ENCODE results near the gene SIX5. TPM values are rescaled to one million over a fixed set of nuclear protein-coding genes. Genes with fewer than 3 reads are reported as not detected.

The SIX5 gene
- total RNA-seq, 1 experiment from 2014 or later: 9.3 TPM

DNA sequence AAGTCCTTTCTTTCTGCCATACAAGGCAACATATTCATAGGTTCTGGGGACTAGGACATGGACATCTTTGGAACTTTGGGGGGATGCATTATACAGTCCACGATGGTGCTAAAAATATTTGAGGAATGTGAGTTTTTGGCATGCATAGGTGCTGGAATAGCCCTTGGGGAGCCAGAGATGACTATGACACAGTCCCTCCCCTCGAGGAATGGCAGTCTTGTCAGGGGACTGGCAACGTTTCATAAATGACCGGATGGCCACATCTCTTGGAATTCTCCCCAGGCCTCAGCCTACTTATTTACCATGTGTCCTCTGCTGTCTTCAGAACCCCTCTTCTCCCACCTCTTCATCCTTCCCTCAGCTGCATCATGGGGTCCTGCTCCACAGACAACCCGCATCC is 22.2 kb downstream of the SIX5 start:
- Histone ChIP-seq H4K20me1 (ENCODE audit: low read length) (no peaks in the 10 kb centered on the region), H2AFZ (ENCODE audit: low read length) (no peak overlapping the region), H3K4me1 (ENCODE audit: insufficient read depth, low read length) (no peaks in the 10 kb centered on the region), H3K27me3 (ENCODE audit: low read length) (no peaks in the 10 kb centered on the region), H3K4me3 (ENCODE audit: low read length) (no peak overlapping the region), H3K4me2 (ENCODE audit: low read length) (no peak overlapping the region), H3K9ac (ENCODE audit: low read length) (no peak overlapping the region), H3F3A (ENCODE audit: low read length, unreplicated experiment) (no peaks in the 10 kb centered on the region), H3K79me2 (ENCODE audit: low read length) (no peaks in the 10 kb centered on the region), H3K9me3 (ENCODE audit: low read length) (no peaks in the 10 kb centered on the region), H3K27ac (ENCODE audit: low read length) (no peak overlapping the region), H3K36me3 (ENCODE audit: low read depth, low read length) (no peaks in the 10 kb centered on the region), H3K9me2 (replicated peaks; ENCODE audit: low read length) (no peaks in the 10 kb centered on the region)
- POLR2A ChIA-PET (ENCODE audit: unreplicated experiment): no interaction called here
- intact Hi-C loops (cut with micrococcal nuclease): no loop called here
- ATAC-seq (no peak), DNase-seq (no peak)
- TF ChIP-seq, protein P1, sequence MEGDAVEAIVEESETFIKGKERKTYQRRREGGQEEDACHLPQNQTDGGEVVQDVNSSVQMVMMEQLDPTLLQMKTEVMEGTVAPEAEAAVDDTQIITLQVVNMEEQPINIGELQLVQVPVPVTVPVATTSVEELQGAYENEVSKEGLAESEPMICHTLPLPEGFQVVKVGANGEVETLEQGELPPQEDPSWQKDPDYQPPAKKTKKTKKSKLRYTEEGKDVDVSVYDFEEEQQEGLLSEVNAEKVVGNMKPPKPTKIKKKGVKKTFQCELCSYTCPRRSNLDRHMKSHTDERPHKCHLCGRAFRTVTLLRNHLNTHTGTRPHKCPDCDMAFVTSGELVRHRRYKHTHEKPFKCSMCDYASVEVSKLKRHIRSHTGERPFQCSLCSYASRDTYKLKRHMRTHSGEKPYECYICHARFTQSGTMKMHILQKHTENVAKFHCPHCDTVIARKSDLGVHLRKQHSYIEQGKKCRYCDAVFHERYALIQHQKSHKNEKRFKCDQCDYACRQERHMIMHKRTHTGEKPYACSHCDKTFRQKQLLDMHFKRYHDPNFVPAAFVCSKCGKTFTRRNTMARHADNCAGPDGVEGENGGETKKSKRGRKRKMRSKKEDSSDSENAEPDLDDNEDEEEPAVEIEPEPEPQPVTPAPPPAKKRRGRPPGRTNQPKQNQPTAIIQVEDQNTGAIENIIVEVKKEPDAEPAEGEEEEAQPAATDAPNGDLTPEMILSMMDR (conservative IDR thresholded peaks at IDR 0.05; ENCODE audit: low read depth, low read length): no peak
- TF ChIP-seq EZH2phosphoT487 (IDR thresholded peaks at IDR 0.05; ENCODE audit: borderline replicate concordance, low read length): no peak
- no peak for TF ChIP-seq EZH2 (IDR thresholded peaks at IDR 0.05; ENCODE audit: low read length, unreplicated experiment)
- BruUV-seq (replicated peaks): no TSS peak
- CTCF ChIA-PET: no interaction called here

DNA sequence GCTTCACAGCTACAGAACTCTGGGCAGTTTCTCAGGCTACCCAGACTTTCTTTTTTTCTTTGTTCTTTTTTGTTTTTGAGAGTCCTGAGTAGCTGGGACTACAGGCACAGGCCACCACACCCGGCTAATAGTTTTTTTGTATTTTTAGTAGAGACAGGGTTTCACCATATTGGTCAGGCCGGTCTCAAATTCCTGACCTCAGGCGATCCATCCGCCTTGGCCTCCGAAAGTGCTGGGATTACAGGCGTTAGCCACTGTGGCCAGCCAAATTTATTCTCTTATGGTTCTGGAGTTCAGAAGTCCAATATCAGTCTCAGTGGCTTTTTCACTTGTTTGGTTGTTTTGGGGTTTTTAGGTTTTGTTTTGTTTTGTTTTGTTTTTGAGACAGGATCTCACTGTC is 23.4 kb downstream of the SIX5 start:
- Histone ChIP-seq H3K27me3 (ENCODE audit: low read length) (no peaks in the 10 kb centered on the region), H4K20me1 (ENCODE audit: low read length) (no peaks in the 10 kb centered on the region), H2AFZ (ENCODE audit: low read length) (no peak overlapping the region), H3K9me3 (ENCODE audit: low read length) (no peaks in the 10 kb centered on the region), H3F3A (ENCODE audit: low read length, unreplicated experiment) (no peaks in the 10 kb centered on the region), H3K4me1 (ENCODE audit: insufficient read depth, low read length) (no peaks in the 10 kb centered on the region), H3K27ac (ENCODE audit: low read length) (no peak overlapping the region), H3K9ac (ENCODE audit: low read length) (no peak overlapping the region), H3K4me3 (ENCODE audit: low read length) (no peak overlapping the region), H3K9me2 (replicated peaks; ENCODE audit: low read length) (no peaks in the 10 kb centered on the region), H3K79me2 (ENCODE audit: low read length) (no peaks in the 10 kb centered on the region), H3K4me2 (ENCODE audit: low read length) (no peak overlapping the region), H3K36me3 (ENCODE audit: low read depth, low read length) (no peaks in the 10 kb centered on the region)
- intact Hi-C loops (cut with micrococcal nuclease): no loop called here
- ChIA-PET CTCF (no interaction called here), POLR2A (ENCODE audit: unreplicated experiment) (no interaction called here)
- ATAC-seq: no peak
- TF ChIP-seq EZH2phosphoT487 (IDR thresholded peaks at IDR 0.05; ENCODE audit: borderline replicate concordance, low read length): no peak
- TF ChIP-seq, protein P1 (conservative IDR thresholded peaks at IDR 0.05; ENCODE audit: low read depth, low read length): no peak
- no peak for TF ChIP-seq EZH2 (IDR thresholded peaks at IDR 0.05; ENCODE audit: low read length, unreplicated experiment)
- BruUV-seq (replicated peaks): no TSS peak
- no peak for DNase-seq

DNA sequence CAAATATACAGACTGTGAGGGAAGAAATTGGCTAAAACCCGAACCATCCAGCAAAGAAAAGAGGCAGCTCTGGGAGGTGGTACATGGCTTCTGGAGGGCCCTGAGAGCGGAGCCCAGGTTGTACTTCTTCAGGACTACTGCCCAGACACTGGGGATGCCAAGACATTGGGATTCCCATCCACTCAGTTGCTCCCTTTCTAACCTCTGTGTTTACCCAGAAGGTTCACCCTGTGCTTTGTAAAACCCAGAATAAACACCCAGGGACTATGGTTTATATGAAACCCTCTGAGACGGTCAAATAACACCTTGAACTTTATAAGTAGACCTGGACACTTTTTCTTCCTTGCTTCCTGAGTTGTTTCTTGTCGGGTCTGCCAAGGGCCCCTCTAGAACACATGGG is 26.1 kb downstream of the SIX5 start:
- no peaks in the 10 kb centered on the region for H3K9me2 ChIP-seq (replicated peaks; ENCODE audit: low read length)
- no peaks in the 10 kb centered on the region for H4K20me1 ChIP-seq (ENCODE audit: low read length)
- no peaks in the 10 kb centered on the region for H3K9me3 ChIP-seq (ENCODE audit: low read length)
- H3K4me2 ChIP-seq (ENCODE audit: low read length): no peak overlapping the region
- no peak overlapping the region for H3K9ac ChIP-seq (ENCODE audit: low read length)
- H3K27ac ChIP-seq (ENCODE audit: low read length): no peak overlapping the region
- TF ChIP-seq, protein P1 (conservative IDR thresholded peaks at IDR 0.05; ENCODE audit: low read depth, low read length): no peak
- TF ChIP-seq EZH2 (IDR thresholded peaks at IDR 0.05; ENCODE audit: low read length, unreplicated experiment): no peak
- no peak for TF ChIP-seq EZH2phosphoT487 (IDR thresholded peaks at IDR 0.05; ENCODE audit: borderline replicate concordance, low read length)
- no peak overlapping the region for H2AFZ ChIP-seq (ENCODE audit: low read length)
- H3K4me1 ChIP-seq (ENCODE audit: insufficient read depth, low read length): no peaks in the 10 kb centered on the region
- intact Hi-C loops (cut with micrococcal nuclease): no loop called here
- H3K36me3 ChIP-seq (ENCODE audit: low read depth, low read length): no peaks in the 10 kb centered on the region
- POLR2A ChIA-PET (ENCODE audit: unreplicated experiment): no interaction called here
- CTCF ChIA-PET: no interaction called here
- H3K27me3 ChIP-seq (ENCODE audit: low read length): no peaks in the 10 kb centered on the region
- ATAC-seq (no peak), DNase-seq (no peak)
- H3F3A ChIP-seq (ENCODE audit: low read length, unreplicated experiment): no peaks in the 10 kb centered on the region
- H3K79me2 ChIP-seq (ENCODE audit: low read length): no peaks in the 10 kb centered on the region
- no peak overlapping the region for H3K4me3 ChIP-seq (ENCODE audit: low read length)
- BruUV-seq (replicated peaks): no TSS peak
